Panc1 (cell line): ENCODE results near the gene NCS1. TPM values are rescaled to one million over a fixed set of nuclear protein-coding genes. Genes with fewer than 3 reads are reported as not detected.

Experiments
- ATAC-seq: fragments of 200-7000 bp; cut with Tn5 transposase; 2 replicates; pipeline ENCODE4 v1.9.1; 2020; ENCODE audit warnings: mild to moderate bottlenecking, moderate library complexity
- BruUV-seq: library from RNA; stranded (reverse); fragments of 400-500 nt; replicated peaks from 2 replicates; lab custom pipeline; 2021; lab: Mats Ljungman, UMichigan
- CTCF ChIA-PET: fragments of 300-600 bp; sonication (Branson Sonifier 250); formaldehyde crosslinking; loops from one replicate; lab custom pipeline; 2022; ENCODE audit warnings: antibody characterized with exemption; lab: Charles Lee
- POLR2A ChIA-PET: fragments of 300-600 bp; sonication (Branson Sonifier 250); formaldehyde crosslinking; loops from one replicate; lab custom pipeline; 2022; ENCODE audit warnings: antibody characterized with exemption; lab: Charles Lee
- DNase-seq: peaks from one replicate; pipeline ENCODE4 v3.0.0-alpha.2; 2010; ENCODE audit warnings: low read depth, low spot score
- H3K27ac ChIP-seq: 2 replicates; pipeline ENCODE4 v1.5.1; 2011; ENCODE audit warnings: mild to moderate bottlenecking, low read length, inconsistent platforms
- H3K27me3 ChIP-seq: fragments of 200-500 bp; sonication (Bioruptor generic); 2 replicates; pipeline ENCODE4 v1.6.0; 2014; ENCODE audit warnings: low read length, inconsistent platforms; ENCODE audit not compliant: control insufficient read depth, insufficient read depth
- H3K36me3 ChIP-seq: fragments of 200-500 bp; sonication (Bioruptor generic); 2 replicates; pipeline ENCODE4 v1.5.1; 2014; ENCODE audit warnings: inconsistent platforms, mild to moderate bottlenecking, low read length, moderate library complexity; ENCODE audit not compliant: control insufficient read depth, insufficient read depth
- H3K4me1 ChIP-seq: 2 replicates; pipeline ENCODE4 v1.5.1; 2011; ENCODE audit warnings: inconsistent platforms, mild to moderate bottlenecking, low read length, moderate library complexity; ENCODE audit not compliant: control insufficient read depth, insufficient read depth
- H3K4me3 ChIP-seq, 2 experiments: 2 replicates each; pipeline ENCODE4 v1.5.1; 2011 to 2012; ENCODE audit warnings: low read depth in 2 of 2, low read length in 2 of 2, mild to moderate bottlenecking in 2 of 2, inconsistent platforms in 1 of 2, moderate library complexity in 1 of 2
- H3K9me3 ChIP-seq: fragments of 200-500 bp; sonication (Bioruptor generic); 2 replicates; pipeline ENCODE4 v1.5.1; 2014; ENCODE audit warnings: low read depth, mild to moderate bottlenecking, inconsistent platforms, low read length, moderate library complexity; ENCODE audit not compliant: control insufficient read depth, insufficient read depth
- CTCF ChIP-seq: fragments of 450-650 bp; IDR thresholded peaks from 2 replicates; pipeline ENCODE4 v1.5.1; 2017; ENCODE audit warnings: mild to moderate bottlenecking
- POLR2AphosphoS5 ChIP-seq: IDR thresholded peaks from 2 replicates; pipeline ENCODE4 v1.6.1; 2012; ENCODE audit warnings: mild to moderate bottlenecking, low read depth, low read length, moderate library complexity
- REST ChIP-seq, 2 experiments: IDR thresholded peaks; 2 replicates each; pipeline ENCODE4 v1.6.1; 2011 to 2012; ENCODE audit warnings: low read depth in 2 of 2, control low read depth in 1 of 2, low read length in 1 of 2, mild to moderate bottlenecking in 1 of 2, moderate library complexity in 1 of 2; ENCODE audit not compliant: insufficient read depth in 1 of 2
- SIN3A ChIP-seq: IDR thresholded peaks from 2 replicates; pipeline ENCODE4 v1.6.1; 2012; ENCODE audit warnings: low read depth, mild to moderate bottlenecking, low read length, moderate library complexity, borderline replicate concordance; ENCODE audit not compliant: insufficient read depth
- TCF7L2 ChIP-seq: IDR thresholded peaks from 2 replicates; pipeline ENCODE4 v1.6.1; 2011; ENCODE audit warnings: mild to moderate bottlenecking, low read depth, low read length, inconsistent platforms
- in situ Hi-C: cut with HindIII; loops from 2 replicates; pipeline ENCODE4 v1.10.0; 2016; ENCODE audit warnings: low sequenced_read_pairs, low pct_unique_long_range_greater_than_20kb
- intact Hi-C: fragments of 100-400 bp; cut with micrococcal nuclease; formaldehyde crosslinking; loops from one replicate; pipeline ENCODE4 v1.10.0; 2022; ENCODE audit not compliant: unreplicated experiment
- total RNA-seq: library from RNA; stranded (reverse); gene quantifications from one replicate; pipeline ENCODE4 v1.2.1, GENCODE V29; 2021; ENCODE audit not compliant: unreplicated experiment

NCS1 gene
- total RNA-seq, 1 experiment from 2014 or later: 31.6 TPM

GRCh38 chr9:130171226-130172148 is 717 bp upstream of the NCS1 start:
- H3K36me3 ChIP-seq: no peaks in the 10 kb centered on the region; the same call in 1 of the 2 replicates
- intact Hi-C loops: no loop called here
- ChIA-PET POLR2A (interaction anchor here (0.6 kb wide), 1 partner anchor 72 kb away, joined by 3 read pairs; no protein-coding TSS in a partner anchor), CTCF (no interaction called here)
- H3K27ac ChIP-seq: peak overlapping the region; percentile 39; the same call in 1 of the 2 replicates
- no TSS peak for BruUV-seq
- DNase-seq (no peak), ATAC-seq (peak; percentile 50)
- peak overlapping the region; percentile 45 to 51 for H3K4me3 ChIP-seq
- no peaks in the 10 kb centered on the region for H3K27me3 ChIP-seq
- no peak for TF ChIP-seq SIN3A
- no peak for TF ChIP-seq POLR2AphosphoS5
- no peak for TF ChIP-seq TCF7L2
- no peak for TF ChIP-seq CTCF
- no peak for TF ChIP-seq REST (IDR thresholded peaks at IDR 0.05; ENCODE audit: insufficient read depth in 1 of 2, low read depth in 2 of 2, low read length in 1 of 2)
- no peaks in the 10 kb centered on the region for H3K9me3 ChIP-seq
- in situ Hi-C loops: no loop called here
- no peaks in the 10 kb centered on the region for H3K4me1 ChIP-seq

- DNase-seq (no peak), ATAC-seq (peak; percentile 22; the same call in 1 of the 2 replicates)
- CTCF ChIA-PET: interaction anchor here (0.6 kb wide), 1 partner anchor 63 kb away, joined by 7 read pairs; no protein-coding TSS in a partner anchor
- Histone ChIP-seq H3K4me1 (no peaks in the 10 kb centered on the region), H3K27ac (no peak overlapping the region), H3K27me3 (no peaks in the 10 kb centered on the region), H3K9me3 (no peaks in the 10 kb centered on the region), H3K4me3 (peak overlapping the region; percentile 45 to 50), H3K36me3 (no peaks in the 10 kb centered on the region; the same call in 1 of the 2 replicates)
- intact Hi-C loops: no loop called here
- no TSS peak for BruUV-seq
- POLR2A ChIA-PET: no interaction called here
- in situ Hi-C loops: no loop called here
- TF ChIP-seq CTCF: no peak; the same call in 1 of the 2 replicates
- TF ChIP-seq SIN3A: no peak; the same call in 1 of the 2 replicates
- no peak for TF ChIP-seq REST (IDR thresholded peaks at IDR 0.05; ENCODE audit: insufficient read depth in 1 of 2, low read depth in 2 of 2, low read length in 1 of 2)
- no peak for TF ChIP-seq POLR2AphosphoS5
- no peak for TF ChIP-seq TCF7L2
These were observed 858 bp downstream of the NCS1 start for GRCh38 chr9:130172858-130173665.
